Mammary epithelial cell (primary cell): ENCODE measurements around the gene AARS1.

Source experiments
- CTCF ChIP-seq, 2 donors: IDR thresholded peaks in 1 of 2; conservative IDR thresholded peaks in 1 of 2; 2 replicates each; pipeline ENCODE4 v1.5.1; 2011 to 2012; ENCODE audit warnings: inconsistent platforms in 2 of 2, low read length in 2 of 2, mild to moderate bottlenecking in 2 of 2, control low read depth in 1 of 2, low read depth in 1 of 2; ENCODE audit not compliant: insufficient read depth in 1 of 2; ENCODE audit errors: extremely low read depth in 1 of 2
- EZH2 ChIP-seq: IDR thresholded peaks from 2 replicates; pipeline ENCODE4 v1.6.1; 2012; ENCODE audit warnings: low read length, inconsistent platforms, borderline replicate concordance

GRCh38 chr16:70254965-70255286 is 34.4 kb downstream of the AARS1 start:
- TF ChIP-seq CTCF (conservative IDR thresholded peaks at IDR 0.05 in 1 of 2, IDR thresholded peaks at IDR 0.05 in 1 of 2; ENCODE audit: extremely low read depth in 1 of 2, insufficient read depth in 1 of 2, low read depth in 1 of 2, low read length in 2 of 2) (no peak), EZH2 (no peak)
